Measurements from ENCODE around the gene ZNF500.

ZNF500 gene

DNA sequence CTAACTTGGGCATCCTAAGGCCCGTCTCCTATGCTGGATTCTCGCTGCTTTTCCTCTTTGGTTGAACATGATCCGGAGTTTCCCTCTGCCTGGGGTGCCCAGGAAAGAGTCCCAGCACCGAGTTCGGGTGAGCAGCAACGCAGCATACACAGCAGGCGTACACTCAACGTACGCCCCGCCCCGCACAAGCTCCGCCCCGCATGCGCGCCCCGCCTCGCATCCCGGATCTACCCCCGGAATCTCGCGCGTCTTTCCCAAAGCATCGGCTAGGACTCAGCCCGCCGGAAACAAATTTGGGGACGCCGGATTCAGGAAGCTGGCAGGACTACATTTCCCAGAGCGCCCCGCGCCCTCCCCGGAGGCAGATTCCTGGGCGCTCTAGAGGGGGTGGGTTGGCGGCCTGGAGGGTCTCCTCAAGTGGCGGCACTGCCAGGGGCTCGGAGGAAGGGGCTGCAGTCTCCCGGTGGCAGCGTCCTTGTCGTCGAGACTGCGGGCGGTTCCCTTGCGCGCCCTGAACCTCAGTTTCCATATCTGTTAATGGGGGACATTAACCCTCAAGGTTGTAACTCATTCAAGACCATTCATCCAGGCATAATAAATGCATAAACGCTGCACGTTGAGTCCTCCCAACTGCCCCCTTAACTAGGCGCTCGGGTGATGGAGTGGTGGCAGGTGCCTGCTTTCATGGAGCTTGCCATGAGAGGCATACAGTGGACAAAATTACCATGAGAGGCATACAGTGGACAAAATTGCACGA lies 1.8 kb upstream of the ZNF500 start:
- DNase-seq, result peak; percentile 59 to 71

DNA sequence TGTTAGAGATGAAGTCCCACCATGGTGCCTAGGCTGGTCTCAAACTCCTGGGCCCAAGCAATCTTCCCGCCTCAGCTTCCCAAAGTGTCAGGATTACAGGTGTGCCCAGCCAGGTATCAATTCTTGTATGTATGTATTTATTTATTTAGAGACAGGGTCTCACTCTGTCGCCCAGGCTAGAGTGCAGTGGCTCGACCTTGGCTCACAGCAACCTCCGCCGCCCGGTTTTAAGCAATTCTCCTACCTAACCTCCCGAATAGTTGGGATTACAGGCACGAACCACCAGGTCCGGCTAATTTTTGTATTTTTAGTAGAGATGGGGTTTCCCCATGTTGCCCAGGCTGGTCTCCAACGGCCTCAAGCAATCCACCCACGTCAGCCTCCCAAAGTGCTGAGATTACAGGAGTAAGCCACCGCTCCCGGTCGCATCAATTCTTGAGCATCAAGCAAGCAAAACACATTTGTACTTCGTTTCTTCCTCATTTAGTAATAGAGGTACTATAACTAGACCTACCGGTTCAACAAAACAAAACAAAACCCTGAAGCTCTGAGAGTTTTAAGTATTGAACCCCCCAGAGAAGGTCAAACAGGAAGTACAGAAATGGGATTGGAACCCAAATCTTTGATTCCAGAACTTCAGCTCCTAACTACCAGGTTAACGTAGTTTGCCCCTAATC lies 1.0 kb upstream of the ZNF500 start:
- peak in 1 of 2 experiments; percentile 8 for DNase-seq

DNA sequence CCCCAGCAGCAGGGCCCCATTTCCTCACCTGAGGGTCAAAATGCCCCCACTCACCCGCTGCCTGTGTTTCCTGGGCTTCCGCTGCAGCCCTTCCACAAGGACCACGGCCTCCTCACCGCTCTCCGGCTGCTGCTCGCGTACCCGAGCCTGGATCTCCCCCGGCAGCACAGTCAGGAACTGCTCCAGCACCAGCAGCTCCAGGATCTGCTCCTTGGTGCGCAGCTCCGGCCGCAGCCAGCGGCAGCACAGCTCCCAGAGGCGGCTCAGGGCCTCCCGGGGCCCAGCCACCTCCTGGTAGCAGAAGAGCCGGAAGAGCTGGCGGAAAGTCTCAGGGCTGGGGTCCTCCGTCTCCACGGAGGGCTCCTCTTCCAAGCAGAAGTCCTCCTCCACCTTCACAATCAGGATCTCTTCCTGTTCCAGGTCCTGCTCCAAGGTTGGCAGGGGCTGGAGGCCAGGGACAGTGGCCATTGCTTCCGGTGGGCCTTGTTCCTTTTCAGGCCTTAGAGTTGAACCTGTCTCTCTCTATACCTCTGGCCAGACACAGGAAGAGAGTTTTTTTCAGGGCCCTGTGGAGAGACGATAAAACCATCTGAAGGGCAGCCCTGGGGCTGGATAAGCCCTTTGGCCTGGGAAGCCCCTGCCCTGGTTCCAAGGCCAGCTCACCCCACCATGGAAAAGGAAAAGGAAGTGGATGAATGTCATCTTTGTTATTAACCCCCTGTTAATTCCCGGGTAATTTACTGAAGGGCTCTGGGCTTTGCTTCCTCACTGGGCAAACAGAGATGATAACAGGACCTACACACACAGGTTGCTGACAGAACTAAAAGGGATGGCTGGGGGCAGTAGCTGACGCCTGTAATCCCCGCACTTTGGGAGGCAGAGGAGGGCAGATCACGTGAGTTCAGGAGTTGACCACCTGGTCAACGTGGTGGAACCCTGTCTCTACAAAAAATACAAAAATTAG lies 1.2 kb downstream of the ZNF500 start:
- DNase-seq, result no peak

DNA sequence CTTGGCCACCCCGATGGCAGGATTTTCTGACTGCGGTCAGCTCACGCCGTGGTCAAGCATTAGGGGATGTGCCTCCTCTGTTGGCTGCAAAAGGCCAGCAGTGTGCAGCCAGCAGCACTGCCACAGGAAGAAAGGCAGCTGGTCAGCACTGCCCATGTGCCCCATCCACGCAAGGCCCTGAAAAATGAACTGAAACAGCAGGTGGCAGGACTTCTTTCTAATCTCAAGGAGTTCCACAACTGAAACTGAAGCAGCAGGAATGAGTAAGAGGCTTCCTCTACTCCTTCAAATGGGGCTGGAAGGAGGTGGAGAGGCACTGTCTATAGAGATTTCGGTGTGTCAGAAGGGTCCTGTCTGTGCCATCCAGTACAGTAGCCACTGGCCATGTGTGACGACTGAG lies 3.2 kb downstream of the ZNF500 start:
- DNase-seq, result no peak

DNA sequence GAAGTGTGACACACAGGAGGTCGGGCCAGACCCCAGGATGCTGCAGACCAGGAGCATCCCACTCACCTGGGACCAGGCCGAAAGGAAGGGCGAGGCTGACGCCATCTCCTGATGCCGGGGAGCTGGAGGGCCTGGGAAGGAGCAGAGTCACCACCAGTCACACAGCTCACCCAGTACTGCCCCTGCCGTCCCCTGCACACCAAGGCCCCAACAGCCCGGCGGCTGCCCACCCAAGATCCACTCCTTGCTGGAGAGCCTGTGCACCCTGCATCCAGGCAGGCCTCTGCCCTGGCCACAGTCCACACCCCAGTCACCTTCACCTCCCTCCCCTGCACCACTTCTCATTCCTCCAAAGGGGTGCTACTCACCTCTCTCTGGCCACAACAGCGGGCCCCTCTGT lies 4.8 kb downstream of the ZNF500 start:
- DNase-seq, result no peak

DNA sequence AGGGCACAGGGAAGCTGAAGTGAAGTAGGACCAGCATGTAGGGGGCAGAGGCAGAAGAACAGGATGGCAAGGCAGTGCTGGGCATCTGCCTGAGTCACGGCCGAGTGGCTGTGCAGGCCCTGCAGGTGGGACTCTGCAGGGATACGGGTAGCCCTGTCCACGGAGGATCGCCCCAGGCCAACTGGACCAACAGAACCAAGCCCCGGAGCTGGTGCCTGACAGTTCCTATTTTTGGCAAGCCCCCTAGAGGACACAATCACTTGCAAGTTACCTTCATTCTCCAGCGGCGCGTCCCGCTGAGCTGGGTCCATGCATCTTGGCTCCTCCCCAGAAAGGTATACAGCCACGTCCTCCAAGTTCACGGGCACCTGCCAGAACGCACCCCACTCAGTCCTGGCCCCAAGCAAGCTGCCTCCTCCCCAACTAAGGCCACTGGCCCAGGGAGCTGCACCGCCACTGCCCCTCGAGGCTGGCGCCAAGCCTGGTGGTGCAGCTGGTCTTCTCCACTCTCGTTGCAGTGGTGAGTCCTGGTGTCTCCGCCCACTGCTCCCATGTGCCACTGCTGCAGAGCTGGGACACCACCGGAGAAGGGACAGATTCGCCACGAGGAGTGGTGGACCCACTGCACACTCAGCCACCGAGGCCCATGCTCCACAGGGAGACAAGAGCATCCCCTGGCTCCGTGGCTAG lies 6.6 kb downstream of the ZNF500 start:
- no peak for DNase-seq

DNA sequence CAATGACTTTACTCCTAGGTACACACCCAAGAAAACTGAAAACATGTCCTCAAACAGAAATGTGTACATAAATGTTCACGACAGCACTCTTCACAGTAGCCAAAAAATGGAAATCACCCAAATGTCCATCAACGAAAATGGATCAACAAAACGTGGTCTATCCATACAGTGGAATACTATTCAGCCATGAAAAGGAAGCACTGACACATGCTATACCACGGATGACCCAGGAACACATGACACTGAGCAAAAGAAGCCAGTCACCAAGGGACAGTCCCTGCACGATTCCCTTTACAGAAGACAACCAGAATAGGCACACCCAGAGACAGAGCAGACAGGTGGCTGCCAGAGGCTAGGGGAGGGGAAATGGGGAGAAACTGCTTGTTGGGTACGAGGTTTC lies 11.3 kb downstream of the ZNF500 start:
- DNase-seq, result no peak

DNA sequence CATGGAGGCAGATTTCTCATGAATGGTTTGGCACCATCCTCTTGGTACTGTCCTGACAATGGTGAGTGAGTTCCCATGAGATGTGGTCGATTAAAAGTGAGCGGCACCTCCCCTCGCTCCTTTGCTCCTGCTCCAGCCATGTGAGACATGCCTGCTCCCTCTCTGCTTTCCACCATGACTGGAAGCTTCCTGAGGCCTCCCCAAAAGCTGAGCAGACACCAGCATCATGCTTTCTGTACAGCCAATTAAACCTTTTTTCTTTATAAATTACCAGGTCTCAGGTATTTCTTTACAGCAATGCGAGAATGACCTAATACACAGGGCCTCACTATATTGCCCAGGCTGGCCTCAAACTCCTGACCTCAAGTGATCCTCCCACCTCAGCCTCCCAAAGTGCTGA lies 12.1 kb downstream of the ZNF500 start:
- DNase-seq, result no peak

DNA sequence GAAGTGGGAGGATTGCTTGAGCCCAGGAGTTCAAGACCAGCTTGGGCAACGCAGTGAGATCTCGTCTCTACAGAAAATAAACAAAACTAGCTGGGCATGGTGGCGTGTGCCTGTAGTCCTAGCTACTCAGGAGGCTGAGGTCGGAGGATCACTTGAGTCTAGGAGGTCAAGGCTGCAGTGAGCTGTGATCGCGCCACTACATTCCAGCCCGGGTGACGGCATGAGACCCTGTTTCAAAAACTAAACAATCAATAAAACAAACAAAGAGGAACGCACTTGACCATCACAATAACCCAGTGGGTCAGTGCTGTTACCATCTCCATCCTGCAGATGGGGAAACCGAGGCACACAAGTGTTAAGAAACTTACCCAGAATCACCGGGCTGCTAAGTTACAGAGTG lies 13.7 kb downstream of the ZNF500 start:
- no peak for DNase-seq

DNA sequence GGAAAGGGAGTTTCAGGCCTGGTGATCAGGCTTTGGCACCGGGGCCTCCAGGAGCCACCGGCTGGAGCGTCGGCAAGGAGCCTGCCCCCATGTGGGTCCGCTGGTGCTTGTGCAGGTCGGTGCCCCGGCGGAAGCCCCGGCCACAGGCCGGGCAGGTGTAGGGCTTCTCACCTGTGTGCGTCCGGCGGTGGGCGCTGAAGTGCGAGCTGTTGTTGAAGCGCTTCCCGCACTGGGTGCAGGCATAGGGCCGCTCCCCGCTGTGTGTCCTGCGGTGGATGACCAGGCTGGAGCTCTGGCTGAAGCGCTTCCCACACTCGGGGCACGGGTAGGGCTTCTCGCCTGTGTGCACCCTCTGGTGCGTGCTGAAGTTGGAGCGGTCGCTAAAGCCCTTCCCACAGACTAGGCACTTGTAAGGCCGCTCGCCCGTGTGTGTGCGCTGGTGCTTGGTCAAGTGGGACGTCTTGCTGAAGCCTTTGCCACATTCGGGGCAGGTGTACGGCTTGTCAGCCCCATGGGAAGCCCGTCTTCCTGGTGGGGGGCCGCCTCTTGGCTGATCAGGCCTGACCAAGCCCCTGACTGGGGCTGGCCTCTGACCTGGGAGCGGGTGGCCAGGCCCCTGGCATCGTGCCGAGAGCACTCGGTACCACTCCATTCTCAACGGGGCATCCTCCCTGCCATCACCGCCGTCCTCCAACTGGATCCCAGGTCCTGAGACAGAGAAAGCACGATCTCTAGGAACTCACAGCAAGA lies 14.4 kb downstream of the ZNF500 start:
- no peak for DNase-seq

DNA sequence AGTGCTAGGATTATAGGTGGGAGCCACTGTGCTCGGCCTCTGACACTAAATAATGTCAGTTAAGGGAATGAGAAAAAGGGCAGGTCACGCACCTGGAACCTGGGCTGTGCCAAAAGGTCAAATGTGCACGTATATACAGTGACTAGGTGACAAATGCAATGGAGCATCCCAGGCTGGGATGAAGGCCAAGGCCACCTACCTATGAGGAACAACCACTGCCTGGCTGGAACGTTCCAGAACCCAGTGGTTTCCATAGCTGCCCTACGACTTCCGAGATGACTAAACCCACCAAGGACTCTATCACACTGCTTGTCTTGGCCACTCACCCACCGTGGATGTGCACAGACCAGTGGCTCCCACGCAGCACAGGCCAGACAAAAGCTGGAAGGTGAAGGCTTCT lies 16.1 kb downstream of the ZNF500 start:
- DNase-seq, result no peak

DNA sequence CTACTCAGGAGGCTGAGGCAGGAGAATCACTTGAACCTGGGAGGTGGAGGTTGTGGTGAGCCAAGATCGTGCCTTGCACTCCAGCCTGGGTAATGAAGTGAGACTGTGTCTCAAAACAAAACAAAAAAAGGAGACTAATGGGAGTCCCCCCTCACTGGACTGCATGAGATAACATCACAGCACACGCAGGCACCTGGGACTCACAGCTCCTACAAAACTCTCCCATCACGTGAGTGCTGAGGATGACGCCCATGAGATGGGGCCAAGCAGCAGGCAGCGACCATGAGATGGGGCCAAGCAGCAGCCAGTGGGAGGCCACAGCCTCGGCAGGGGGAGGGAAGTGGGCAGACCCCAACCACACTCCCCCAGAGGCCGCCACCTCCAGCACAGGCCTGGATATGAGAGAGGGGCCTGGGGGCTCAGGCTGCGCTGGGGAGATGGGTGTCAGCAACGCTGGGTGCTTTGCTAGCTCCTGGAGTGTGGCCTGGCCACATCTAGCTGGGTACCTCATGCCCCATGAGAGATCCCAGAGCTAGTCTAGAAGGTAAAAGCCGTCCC lies 17.2 kb downstream of the ZNF500 start:
- DNase-seq, result no peak

DNA sequence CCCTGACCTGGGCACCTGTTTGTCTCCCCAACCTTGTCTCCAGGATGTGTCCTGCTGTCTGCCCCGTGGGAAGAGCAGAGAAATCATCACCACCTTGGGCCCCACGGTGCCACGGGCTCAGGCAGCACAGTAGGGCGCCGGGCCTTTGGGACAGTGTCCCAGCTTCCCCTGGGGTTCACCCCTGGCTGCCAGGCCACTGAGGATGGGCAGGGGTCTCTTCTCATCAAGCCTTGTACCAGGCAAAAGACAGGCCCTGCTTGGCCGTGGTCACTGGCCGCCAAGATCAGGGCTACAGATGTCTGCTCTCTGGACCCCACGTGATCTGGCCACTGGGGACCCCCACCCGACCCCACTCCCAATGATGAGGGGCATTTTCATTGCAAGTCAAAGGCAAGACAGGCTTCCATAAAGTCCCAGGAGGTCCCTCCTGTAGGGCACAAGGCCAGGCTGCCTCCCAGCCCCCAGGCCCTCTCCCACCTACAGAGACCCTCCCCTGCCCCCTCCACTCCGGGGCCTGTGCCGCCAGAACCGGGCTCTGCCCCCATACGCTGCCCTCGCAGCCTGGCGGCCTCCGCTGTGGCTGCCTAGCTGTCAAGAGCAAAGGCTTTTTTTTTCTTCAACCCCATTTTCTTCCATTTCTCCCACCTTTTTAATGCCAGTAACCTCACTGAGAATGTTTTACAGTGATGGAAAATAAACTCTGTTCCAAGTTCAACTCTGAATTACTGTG lies 18.1 kb downstream of the ZNF500 start:
- DNase-seq, result no peak

DNA sequence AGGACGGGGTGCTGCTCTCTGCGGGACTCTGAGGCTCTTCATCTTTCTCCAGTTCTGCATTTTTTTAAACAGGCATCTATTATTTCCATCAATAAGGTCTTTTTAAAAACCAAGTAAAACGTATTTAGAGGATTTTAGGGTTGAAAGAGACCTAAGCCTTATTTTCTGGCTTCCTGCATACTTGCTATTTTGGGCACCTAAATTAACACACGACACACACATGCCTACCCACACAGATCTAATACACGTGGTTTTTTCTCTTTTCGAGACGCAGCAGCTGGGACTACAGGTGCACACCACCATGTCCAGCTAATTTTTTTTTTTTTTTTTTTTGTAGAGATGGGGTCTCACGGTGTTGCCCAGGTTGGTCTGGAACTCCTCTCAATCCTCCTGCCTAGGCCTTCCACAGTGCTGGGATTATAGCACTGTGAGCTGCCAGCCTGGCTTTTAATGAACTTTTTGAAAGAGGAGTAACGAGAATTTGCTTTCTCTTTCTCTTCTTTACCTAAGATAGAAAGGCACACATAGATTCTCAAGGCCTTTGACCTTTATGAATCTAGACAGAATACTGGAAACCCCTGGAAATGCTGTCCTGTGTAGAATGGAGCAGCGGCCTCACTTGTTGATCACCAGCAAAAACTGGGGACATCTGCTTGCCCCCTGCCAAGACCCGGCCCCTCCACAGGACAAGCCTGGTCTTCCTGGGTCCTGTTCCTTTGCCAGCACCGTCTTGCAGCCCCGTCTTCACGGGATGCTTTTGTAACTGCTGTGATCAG lies 18.9 kb downstream of the ZNF500 start:
- no peak for DNase-seq

DNA sequence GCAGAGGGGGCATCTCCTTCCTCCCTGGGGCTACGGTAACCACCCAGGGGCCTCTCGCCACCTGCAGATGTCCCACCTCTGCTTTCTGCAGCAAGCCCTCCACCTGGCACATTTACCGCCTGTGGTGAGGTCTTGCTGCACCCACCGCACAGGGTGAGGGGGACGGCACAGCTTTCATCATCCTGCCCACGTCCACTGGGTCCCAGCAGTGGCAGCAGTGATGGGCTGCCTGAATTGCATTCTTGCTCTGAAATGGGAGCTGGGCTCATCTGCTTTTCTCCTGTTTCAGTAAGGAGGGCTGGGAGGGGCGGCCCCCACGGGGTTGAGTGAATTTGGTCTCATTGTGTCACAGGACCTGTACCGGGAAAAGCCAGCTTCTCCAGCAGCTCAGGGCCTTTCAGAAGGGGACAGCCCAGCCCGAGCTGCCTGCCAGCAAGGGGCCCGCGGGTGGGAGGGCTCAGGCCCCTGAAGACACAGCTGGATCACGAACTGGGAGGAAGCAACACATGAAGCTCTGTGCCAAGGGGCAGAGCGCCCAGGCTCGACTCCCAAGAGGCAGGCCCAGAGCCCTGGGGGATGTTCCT lies 19.9 kb downstream of the ZNF500 start:
- no peak for DNase-seq

DNA sequence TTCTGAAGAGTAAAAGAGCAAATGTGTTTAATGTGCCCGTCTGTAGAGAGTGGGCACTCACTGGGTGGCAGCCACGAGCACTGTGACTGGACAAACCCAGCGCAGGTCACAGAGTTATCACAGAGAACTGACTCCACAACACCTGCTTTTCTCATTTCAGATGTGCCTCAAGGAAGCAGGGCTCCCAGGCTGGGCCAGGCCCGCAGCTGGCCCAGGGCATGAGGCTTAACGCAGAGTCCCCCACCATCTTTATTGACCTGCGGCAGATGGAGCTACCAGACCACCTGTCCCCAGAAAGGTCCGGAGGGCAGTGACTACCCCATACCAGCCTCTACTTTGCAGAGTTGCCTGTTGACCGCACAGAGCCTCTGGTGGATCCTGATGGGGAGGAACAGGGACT lies 20.7 kb downstream of the ZNF500 start:
- DNase-seq, result no peak

DNA sequence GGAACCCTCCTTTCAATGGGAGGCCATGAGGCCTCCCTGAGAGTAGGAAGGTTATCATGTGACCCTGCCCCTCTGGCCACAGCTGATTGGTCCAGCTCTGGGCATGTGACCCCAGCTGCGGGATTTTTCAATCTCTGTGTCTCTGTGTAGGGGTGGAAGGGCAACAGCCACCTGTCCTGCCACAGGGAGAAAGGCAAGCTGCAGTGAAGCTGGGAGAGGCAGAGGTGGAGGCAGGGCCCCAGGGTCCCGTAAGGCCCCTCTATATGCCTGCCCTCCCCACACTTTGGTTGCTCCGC lies 21.7 kb downstream of the ZNF500 start:
- no peak for DNase-seq

DNA sequence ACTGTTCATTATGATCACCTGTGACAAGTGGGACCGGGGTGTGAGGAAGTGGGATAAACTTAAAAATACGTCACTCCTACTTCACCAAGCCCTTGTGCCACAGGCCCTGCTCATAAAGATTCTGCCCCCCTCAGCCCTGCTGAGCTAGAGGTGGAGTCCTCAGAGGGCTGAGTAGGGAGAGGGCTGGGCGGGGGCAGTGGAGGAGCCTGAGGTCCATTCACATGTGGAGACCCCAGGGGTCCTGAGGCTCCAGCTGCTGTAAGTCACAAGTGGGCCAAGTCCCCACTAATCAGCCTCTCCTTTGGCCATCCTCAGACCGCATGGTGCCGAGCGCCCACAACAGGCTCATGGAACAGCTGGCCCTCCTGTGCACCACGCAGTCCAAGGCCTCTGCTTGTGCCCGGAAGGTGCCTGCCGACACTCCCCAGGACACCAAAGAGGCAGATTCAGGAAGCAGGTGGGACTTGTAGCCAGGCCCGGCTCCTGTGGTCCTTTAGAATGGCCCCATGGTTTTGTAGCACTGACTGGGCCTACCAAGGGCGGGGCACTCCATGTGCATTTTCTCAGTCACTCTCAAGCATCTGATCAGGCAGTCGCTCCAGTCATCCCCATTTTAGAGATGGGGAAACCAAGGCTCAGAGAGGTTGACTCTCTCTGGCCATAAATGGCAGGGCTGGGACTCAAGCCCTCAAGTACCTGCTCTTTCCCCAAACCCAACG lies 22.2 kb downstream of the ZNF500 start:
- no peak for DNase-seq

DNA sequence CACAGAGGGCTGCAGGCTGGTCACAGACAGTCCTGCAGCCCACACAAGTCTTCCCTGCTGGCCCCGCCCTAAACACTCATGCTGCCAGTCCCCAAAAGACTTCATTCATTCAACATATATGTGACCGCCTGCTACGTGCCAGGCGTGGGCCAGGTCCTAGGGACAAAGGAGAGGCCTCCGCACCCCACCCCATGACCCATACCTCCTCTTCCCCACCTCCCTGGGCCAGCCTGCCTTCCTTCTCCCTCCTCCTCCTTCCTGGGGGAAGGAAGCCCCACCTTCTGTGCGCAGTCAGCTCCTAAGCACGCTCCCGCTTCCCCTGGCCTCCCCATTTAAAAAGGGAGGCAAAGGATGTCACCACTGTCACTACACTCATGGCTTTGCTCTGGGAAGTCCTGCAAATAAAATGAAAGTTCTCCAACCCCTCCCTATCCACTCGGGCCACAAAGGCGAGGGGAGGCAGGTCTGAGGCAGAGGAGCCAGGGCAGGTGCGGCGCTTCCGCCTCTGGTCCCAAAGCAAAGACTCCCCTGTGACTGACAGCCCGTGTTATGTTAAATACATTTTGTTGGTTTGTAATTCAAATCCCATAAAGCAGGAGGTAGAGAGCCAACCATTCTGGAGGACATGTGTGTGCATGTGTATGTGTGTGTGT lies 23.6 kb downstream of the ZNF500 start:
- DNase-seq, result no peak
